H1 (cell line): Measurements from ENCODE around the gene SLC6A3. TPM values are rescaled to one million over a fixed set of nuclear protein-coding genes. Genes with fewer than 3 reads are reported as not detected.

Experiments
- BRCA1 ChIP-seq: IDR thresholded peaks from 2 replicates; pipeline ENCODE4 v1.6.1; 2012; ENCODE audit warnings: low read depth, low read length, improper control_type of control experiment
- CBX8 ChIP-seq: fragments of 300-800, 300-1000 bp; sonication (generic); IDR thresholded peaks from 2 replicates; pipeline ENCODE4 v1.7.1; 2016; ENCODE audit warnings: low read depth, low read length, borderline replicate concordance
- CTBP2 ChIP-seq: IDR thresholded peaks from 2 replicates; pipeline ENCODE4 v1.7.0; 2011; ENCODE audit warnings: borderline replicate concordance, mild to moderate bottlenecking, moderate library complexity, mixed read lengths, low read length; ENCODE audit not compliant: insufficient read depth, insufficient read length
- JUND ChIP-seq: IDR thresholded peaks from 2 replicates; pipeline ENCODE4 v1.6.1; 2011; ENCODE audit warnings: mild to moderate bottlenecking, improper control_type of control experiment, low read length
- KDM5A ChIP-seq: fragments of 200-600 bp; IDR thresholded peaks from 2 replicates; pipeline ENCODE4 v1.7.1; 2012; ENCODE audit warnings: mild to moderate bottlenecking, low read length, inconsistent platforms, mixed read lengths
- RAD21 ChIP-seq, 2 experiments: IDR thresholded peaks in 1 of 2; conservative IDR thresholded peaks in 1 of 2; 2 replicates each; pipeline ENCODE4 v1.6.1; 2011; ENCODE audit warnings: low read depth in 2 of 2, low read length in 2 of 2, improper control_type of control experiment in 1 of 2, inconsistent platforms in 1 of 2, mild to moderate bottlenecking in 1 of 2, moderate library complexity in 1 of 2
- polyA plus RNA-seq, 7 experiments: library from polyadenylated mRNA; depleted of rRNA in 3 of 7; stranded (reverse) in 5 of 7; unstranded in 2 of 7; fragments of >200 nt in 5 of 7; fragments of 200-250 nt in 2 of 7; gene quantifications; 1 replicate in 5 of 7; 2 replicates in 1 of 7; 4 replicates in 1 of 7; pipeline versions ENCODE4 v1.2.1 to v1.2.3, GENCODE V29; 2011 to 2013; ENCODE audit warnings: missing spikeins in 2 of 7, mixed read lengths in 2 of 7
- total RNA-seq: library from RNA; stranded (reverse); fragmentation: NEBNext Ultra II Directional; extraction: Animal tissue kit (Norgen Biotek cat#: 25700); gene quantifications from 2 replicates; pipeline ENCODE4 v1.2.1, GENCODE V29; 2021
- TF ChIP-seq, protein P1 (sequence below): fragments of 300-600 bp; sonication (generic); IDR thresholded peaks from 2 replicates; pipeline ENCODE4 v1.7.1; 2012; ENCODE audit warnings: low read length, moderate library complexity, mild to moderate bottlenecking, inconsistent platforms; ENCODE audit not compliant: insufficient replicate concordance
- TF ChIP-seq, protein P2 (sequence below), 3 experiments: IDR thresholded peaks; 1 replicate in 2 of 3; 2 replicates in 1 of 3; pipeline versions ENCODE4 v1.5.1 to v1.6.1; 2011; ENCODE audit warnings: low read length in 3 of 3, mild to moderate bottlenecking in 3 of 3, inconsistent platforms in 2 of 3, low read depth in 1 of 3, moderate library complexity in 1 of 3; ENCODE audit not compliant: insufficient read depth in 1 of 3; ENCODE audit errors: control extremely low read depth in 1 of 3

Gene SLC6A3
- total and polyA plus RNA-seq, 2 of the 8 experiments (the other 6 are each of a cell fraction or from before 2014, with no cell fraction given) = 0.48 to 0.91 TPM

DNA sequence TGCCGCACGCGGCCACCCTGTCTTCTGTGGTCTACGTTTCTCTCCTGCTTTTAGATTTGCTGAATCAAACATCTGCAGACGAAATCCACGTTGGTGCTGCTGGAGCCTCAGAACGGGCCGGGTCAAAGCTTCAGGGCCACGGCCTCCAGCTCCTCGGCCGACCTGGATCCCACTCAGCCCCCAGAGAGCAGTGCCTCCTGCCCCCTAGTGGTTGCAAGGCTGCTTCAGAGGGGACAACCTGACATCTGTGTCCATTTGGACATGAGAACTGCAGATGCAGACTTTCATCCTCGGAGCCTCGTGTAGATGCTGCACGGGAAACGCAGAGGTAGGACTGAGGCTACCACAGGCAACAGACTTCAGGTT is 23.0 kb upstream of the SLC6A3 start (continued):
- TF ChIP-seq, protein P1, sequence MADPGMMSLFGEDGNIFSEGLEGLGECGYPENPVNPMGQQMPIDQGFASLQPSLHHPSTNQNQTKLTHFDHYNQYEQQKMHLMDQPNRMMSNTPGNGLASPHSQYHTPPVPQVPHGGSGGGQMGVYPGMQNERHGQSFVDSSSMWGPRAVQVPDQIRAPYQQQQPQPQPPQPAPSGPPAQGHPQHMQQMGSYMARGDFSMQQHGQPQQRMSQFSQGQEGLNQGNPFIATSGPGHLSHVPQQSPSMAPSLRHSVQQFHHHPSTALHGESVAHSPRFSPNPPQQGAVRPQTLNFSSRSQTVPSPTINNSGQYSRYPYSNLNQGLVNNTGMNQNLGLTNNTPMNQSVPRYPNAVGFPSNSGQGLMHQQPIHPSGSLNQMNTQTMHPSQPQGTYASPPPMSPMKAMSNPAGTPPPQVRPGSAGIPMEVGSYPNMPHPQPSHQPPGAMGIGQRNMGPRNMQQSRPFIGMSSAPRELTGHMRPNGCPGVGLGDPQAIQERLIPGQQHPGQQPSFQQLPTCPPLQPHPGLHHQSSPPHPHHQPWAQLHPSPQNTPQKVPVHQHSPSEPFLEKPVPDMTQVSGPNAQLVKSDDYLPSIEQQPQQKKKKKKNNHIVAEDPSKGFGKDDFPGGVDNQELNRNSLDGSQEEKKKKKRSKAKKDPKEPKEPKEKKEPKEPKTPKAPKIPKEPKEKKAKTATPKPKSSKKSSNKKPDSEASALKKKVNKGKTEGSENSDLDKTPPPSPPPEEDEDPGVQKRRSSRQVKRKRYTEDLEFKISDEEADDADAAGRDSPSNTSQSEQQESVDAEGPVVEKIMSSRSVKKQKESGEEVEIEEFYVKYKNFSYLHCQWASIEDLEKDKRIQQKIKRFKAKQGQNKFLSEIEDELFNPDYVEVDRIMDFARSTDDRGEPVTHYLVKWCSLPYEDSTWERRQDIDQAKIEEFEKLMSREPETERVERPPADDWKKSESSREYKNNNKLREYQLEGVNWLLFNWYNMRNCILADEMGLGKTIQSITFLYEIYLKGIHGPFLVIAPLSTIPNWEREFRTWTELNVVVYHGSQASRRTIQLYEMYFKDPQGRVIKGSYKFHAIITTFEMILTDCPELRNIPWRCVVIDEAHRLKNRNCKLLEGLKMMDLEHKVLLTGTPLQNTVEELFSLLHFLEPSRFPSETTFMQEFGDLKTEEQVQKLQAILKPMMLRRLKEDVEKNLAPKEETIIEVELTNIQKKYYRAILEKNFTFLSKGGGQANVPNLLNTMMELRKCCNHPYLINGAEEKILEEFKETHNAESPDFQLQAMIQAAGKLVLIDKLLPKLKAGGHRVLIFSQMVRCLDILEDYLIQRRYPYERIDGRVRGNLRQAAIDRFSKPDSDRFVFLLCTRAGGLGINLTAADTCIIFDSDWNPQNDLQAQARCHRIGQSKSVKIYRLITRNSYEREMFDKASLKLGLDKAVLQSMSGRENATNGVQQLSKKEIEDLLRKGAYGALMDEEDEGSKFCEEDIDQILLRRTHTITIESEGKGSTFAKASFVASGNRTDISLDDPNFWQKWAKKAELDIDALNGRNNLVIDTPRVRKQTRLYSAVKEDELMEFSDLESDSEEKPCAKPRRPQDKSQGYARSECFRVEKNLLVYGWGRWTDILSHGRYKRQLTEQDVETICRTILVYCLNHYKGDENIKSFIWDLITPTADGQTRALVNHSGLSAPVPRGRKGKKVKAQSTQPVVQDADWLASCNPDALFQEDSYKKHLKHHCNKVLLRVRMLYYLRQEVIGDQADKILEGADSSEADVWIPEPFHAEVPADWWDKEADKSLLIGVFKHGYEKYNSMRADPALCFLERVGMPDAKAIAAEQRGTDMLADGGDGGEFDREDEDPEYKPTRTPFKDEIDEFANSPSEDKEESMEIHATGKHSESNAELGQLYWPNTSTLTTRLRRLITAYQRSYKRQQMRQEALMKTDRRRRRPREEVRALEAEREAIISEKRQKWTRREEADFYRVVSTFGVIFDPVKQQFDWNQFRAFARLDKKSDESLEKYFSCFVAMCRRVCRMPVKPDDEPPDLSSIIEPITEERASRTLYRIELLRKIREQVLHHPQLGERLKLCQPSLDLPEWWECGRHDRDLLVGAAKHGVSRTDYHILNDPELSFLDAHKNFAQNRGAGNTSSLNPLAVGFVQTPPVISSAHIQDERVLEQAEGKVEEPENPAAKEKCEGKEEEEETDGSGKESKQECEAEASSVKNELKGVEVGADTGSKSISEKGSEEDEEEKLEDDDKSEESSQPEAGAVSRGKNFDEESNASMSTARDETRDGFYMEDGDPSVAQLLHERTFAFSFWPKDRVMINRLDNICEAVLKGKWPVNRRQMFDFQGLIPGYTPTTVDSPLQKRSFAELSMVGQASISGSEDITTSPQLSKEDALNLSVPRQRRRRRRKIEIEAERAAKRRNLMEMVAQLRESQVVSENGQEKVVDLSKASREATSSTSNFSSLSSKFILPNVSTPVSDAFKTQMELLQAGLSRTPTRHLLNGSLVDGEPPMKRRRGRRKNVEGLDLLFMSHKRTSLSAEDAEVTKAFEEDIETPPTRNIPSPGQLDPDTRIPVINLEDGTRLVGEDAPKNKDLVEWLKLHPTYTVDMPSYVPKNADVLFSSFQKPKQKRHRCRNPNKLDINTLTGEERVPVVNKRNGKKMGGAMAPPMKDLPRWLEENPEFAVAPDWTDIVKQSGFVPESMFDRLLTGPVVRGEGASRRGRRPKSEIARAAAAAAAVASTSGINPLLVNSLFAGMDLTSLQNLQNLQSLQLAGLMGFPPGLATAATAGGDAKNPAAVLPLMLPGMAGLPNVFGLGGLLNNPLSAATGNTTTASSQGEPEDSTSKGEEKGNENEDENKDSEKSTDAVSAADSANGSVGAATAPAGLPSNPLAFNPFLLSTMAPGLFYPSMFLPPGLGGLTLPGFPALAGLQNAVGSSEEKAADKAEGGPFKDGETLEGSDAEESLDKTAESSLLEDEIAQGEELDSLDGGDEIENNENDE = no peak
- no peak for TF ChIP-seq BRCA1
- no peak for TF ChIP-seq KDM5A
- TF ChIP-seq JUND = no peak
- TF ChIP-seq, protein P2, sequence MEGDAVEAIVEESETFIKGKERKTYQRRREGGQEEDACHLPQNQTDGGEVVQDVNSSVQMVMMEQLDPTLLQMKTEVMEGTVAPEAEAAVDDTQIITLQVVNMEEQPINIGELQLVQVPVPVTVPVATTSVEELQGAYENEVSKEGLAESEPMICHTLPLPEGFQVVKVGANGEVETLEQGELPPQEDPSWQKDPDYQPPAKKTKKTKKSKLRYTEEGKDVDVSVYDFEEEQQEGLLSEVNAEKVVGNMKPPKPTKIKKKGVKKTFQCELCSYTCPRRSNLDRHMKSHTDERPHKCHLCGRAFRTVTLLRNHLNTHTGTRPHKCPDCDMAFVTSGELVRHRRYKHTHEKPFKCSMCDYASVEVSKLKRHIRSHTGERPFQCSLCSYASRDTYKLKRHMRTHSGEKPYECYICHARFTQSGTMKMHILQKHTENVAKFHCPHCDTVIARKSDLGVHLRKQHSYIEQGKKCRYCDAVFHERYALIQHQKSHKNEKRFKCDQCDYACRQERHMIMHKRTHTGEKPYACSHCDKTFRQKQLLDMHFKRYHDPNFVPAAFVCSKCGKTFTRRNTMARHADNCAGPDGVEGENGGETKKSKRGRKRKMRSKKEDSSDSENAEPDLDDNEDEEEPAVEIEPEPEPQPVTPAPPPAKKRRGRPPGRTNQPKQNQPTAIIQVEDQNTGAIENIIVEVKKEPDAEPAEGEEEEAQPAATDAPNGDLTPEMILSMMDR (IDR thresholded peaks at IDR 0.05; ENCODE audit: control extremely low read depth in 1 of 3, insufficient read depth in 1 of 3, low read depth in 1 of 3, low read length in 3 of 3) = peak in 2 of 3 experiments; percentile 85 to 91; a peak in 3 of 4 replicates
- TF ChIP-seq RAD21 (IDR thresholded peaks at IDR 0.05 in 1 of 2, conservative IDR thresholded peaks at IDR 0.05 in 1 of 2; ENCODE audit: low read depth in 2 of 2, low read length in 2 of 2) = peak; percentile 80 to 85
- TF ChIP-seq CTBP2 = no peak
- TF ChIP-seq CBX8 = no peak
